ENCODE measurements around the gene FBXO28. TPM values are rescaled to one million over a fixed set of nuclear protein-coding genes. Genes with fewer than 3 reads are reported as not detected.

The FBXO28 gene
- polyA plus RNA-seq, 1 donor from 2014 or later: 20.3 TPM

DNA sequence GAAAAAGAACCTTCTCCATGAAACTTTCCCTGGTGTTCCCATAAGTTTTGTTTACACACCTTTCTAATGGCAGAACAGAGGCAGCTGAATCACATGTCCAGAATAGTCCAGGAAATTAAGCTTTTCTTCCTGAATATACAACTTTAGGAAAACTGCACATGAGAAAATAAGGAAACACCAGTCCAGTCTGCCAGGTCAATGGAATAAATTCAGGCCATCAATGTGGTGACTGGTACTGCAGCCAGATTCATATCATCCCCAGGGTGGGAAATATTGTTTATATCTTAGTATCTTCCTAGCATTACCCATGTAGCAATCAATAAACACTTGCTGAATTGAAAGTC lies 6.7 kb upstream of the FBXO28 start:
- Histone ChIP-seq H3K27ac (ENCODE audit: low read length) (no peak overlapping the region), H3K4me3 (ENCODE audit: low read length) (no peak overlapping the region), H4K20me1 (ENCODE audit: insufficient read depth) (no peaks in the 10 kb centered on the region), H3K79me2 (replicated peaks; ENCODE audit: insufficient read depth, low read length) (no peaks in the 10 kb centered on the region), H3K9me2 (ENCODE audit: insufficient read depth, low read length) (no peaks in the 10 kb centered on the region), H3K36me3 (ENCODE audit: insufficient read depth, low read length) (no peaks in the 10 kb centered on the region), H3K9ac (ENCODE audit: low read length) (no peak overlapping the region), H3K27me3 (ENCODE audit: insufficient read depth, low read depth, low read length) (no peaks in the 10 kb centered on the region), H3K4me2 (ENCODE audit: low read length) (no peak overlapping the region), H3K9me3 (ENCODE audit: low read length) (no peaks in the 10 kb centered on the region), H3F3A (ENCODE audit: insufficient read depth, low read length, poor library complexity, severe bottlenecking) (no peaks in the 10 kb centered on the region), H2AFZ (ENCODE audit: low read depth, low read length) (no peak overlapping the region)
- TF ChIP-seq CTCF (IDR thresholded peaks at IDR 0.05; ENCODE audit: poor library complexity, severe bottlenecking) (no peak), RAD21 (conservative IDR thresholded peaks at IDR 0.05) (no peak), SMC3 (conservative IDR thresholded peaks at IDR 0.05; ENCODE audit: poor library complexity) (no peak)

DNA sequence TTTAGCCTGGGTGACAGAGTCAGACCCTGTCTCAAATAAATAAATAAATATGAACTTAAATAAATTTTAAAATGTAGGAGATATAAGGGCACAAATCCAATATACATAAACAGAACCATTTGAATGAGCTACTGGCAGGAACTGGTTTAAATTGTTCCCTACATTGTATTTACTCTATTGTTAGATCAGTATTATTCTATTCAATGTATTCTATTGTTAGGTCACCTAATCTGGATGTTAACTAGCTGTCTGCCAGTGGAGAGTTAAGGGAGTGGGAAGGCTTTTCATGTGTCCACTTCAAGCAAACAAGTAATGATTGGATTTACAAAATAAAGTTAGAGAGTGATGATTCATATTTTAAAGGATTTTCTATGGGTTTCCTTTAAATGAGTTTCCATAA lies 4.9 kb upstream of the FBXO28 start:
- no peak for TF ChIP-seq TAF1 (IDR thresholded peaks at IDR 0.05; ENCODE audit: low read depth)
- no peak for TF ChIP-seq EZH2 (IDR thresholded peaks at IDR 0.05; ENCODE audit: borderline replicate concordance, insufficient read depth, low read length, poor library complexity, severe bottlenecking)
- TF ChIP-seq POLR2AphosphoS5 (IDR thresholded peaks at IDR 0.05): no peak
- no peak for TF ChIP-seq RAD21 (conservative IDR thresholded peaks at IDR 0.05)
- TF ChIP-seq REST (IDR thresholded peaks at IDR 0.05; ENCODE audit: borderline replicate concordance): no peak
- no peak for TF ChIP-seq EP300 (conservative IDR thresholded peaks at IDR 0.05; ENCODE audit: poor library complexity, severe bottlenecking)
- no peak for TF ChIP-seq SMC3 (conservative IDR thresholded peaks at IDR 0.05; ENCODE audit: poor library complexity)
- TF ChIP-seq CTCF (IDR thresholded peaks at IDR 0.05; ENCODE audit: poor library complexity, severe bottlenecking): no peak
- TF ChIP-seq MXI1 (conservative IDR thresholded peaks at IDR 0.05; ENCODE audit: poor library complexity, severe bottlenecking): no peak
- Histone ChIP-seq H2AFZ (ENCODE audit: low read depth, low read length) (no peak overlapping the region), H3K4me2 (ENCODE audit: low read length) (no peak overlapping the region), H3F3A (ENCODE audit: insufficient read depth, low read length, poor library complexity, severe bottlenecking) (no peaks in the 10 kb centered on the region), H3K79me2 (replicated peaks; ENCODE audit: insufficient read depth, low read length) (no peaks in the 10 kb centered on the region), H3K36me3 (ENCODE audit: insufficient read depth, low read length) (no peaks in the 10 kb centered on the region), H3K9me2 (ENCODE audit: insufficient read depth, low read length) (no peaks in the 10 kb centered on the region), H3K9ac (ENCODE audit: low read length) (no peak overlapping the region), H3K9me3 (ENCODE audit: low read length) (no peaks in the 10 kb centered on the region), H3K27me3 (ENCODE audit: insufficient read depth, low read depth, low read length) (no peaks in the 10 kb centered on the region), H4K20me1 (ENCODE audit: insufficient read depth) (no peaks in the 10 kb centered on the region), H3K27ac (ENCODE audit: low read length) (no peak overlapping the region), H3K4me3 (ENCODE audit: low read length) (no peak overlapping the region)
